ENCODE data around the gene CACNA1A.

CACNA1A gene

DNA sequence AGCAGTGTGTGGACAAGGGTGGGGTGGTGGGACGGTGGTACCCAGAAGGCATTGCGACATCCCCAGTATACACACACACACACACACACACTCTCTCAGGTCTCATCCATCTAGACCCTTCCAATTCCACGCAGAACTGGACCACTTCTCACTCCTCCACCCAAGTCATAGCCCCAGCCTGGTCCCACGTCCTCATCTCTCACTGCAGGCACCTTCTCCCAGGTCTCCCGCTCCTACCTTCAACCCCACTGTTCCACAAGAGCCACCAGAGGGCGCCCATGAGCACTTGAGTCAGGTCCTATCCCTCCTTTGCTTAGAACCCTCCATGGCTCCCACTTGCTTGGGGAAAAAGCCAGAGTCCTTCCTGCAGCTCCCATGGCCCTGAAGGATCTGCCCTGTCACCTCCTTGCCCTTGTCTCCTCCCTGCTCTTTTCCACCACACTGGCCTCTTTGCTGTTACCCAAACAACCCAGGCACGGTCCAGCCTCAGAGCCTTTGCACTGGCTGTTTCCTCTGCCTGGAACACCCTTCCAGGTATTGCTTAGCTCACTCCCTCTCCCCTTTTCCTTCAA is 293.4 kb downstream of the CACNA1A start:
- POLR2A ChIA-PET, result no interaction called here
- CTCF ChIA-PET, result interaction anchor here (1.1 to 1.4 kb wide), 2 partner anchors 11 to 56 kb away, joined by 3 to 8 read pairs; no protein-coding TSS in a partner anchor
- DNase-seq (ENCODE audit: extremely low spot score), result peak; percentile 75
- TF ChIP-seq ELF4 (IDR thresholded peaks at IDR 0.05), result no peak
- no peak for TF ChIP-seq L3MBTL2 (conservative IDR thresholded peaks at IDR 0.05)
- no peak for TF ChIP-seq CTBP1 (IDR thresholded peaks at IDR 0.05; ENCODE audit: borderline replicate concordance)
- no peak for TF ChIP-seq HDGF (IDR thresholded peaks at IDR 0.05; ENCODE audit: borderline replicate concordance)
- no peak for TF ChIP-seq SP1 (IDR thresholded peaks at IDR 0.05)
- TF ChIP-seq ARNT (IDR thresholded peaks at IDR 0.05), result no peak
- TF ChIP-seq FOXK2 (IDR thresholded peaks at IDR 0.05), result no peak
- TF ChIP-seq BHLHE40 (IDR thresholded peaks at IDR 0.05; ENCODE audit: borderline replicate concordance), result no peak
- TF ChIP-seq FOXA1 (IDR thresholded peaks at IDR 0.05), result no peak
- no peak for TF ChIP-seq TARDBP (IDR thresholded peaks at IDR 0.05)
- TF ChIP-seq LEF1 (IDR thresholded peaks at IDR 0.05; ENCODE audit: borderline replicate concordance), result no peak
- no peak for TF ChIP-seq SUZ12 (IDR thresholded peaks at IDR 0.05)
- TF ChIP-seq, protein P1, sequence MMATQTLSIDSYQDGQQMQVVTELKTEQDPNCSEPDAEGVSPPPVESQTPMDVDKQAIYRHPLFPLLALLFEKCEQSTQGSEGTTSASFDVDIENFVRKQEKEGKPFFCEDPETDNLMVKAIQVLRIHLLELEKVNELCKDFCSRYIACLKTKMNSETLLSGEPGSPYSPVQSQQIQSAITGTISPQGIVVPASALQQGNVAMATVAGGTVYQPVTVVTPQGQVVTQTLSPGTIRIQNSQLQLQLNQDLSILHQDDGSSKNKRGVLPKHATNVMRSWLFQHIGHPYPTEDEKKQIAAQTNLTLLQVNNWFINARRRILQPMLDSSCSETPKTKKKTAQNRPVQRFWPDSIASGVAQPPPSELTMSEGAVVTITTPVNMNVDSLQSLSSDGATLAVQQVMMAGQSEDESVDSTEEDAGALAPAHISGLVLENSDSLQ (IDR thresholded peaks at IDR 0.05), result no peak
- no peak for TF ChIP-seq ZNF384 (IDR thresholded peaks at IDR 0.05)
- no peak for TF ChIP-seq FOXM1 (IDR thresholded peaks at IDR 0.05; ENCODE audit: borderline replicate concordance)
- no peak for TF ChIP-seq NFRKB (IDR thresholded peaks at IDR 0.05)

GRCh38 chr19:13211426-13212308 is 294.6 kb downstream of the CACNA1A start:
- DNase-seq (ENCODE audit: extremely low spot score), result no peak
- TF ChIP-seq ARNT (IDR thresholded peaks at IDR 0.05) (no peak), FOXM1 (IDR thresholded peaks at IDR 0.05; ENCODE audit: borderline replicate concordance) (no peak), SP1 (IDR thresholded peaks at IDR 0.05) (no peak), CTBP1 (IDR thresholded peaks at IDR 0.05; ENCODE audit: borderline replicate concordance) (no peak), SUZ12 (IDR thresholded peaks at IDR 0.05) (no peak), NFRKB (IDR thresholded peaks at IDR 0.05) (no peak), L3MBTL2 (conservative IDR thresholded peaks at IDR 0.05) (no peak), BHLHE40 (IDR thresholded peaks at IDR 0.05; ENCODE audit: borderline replicate concordance) (no peak), TARDBP (IDR thresholded peaks at IDR 0.05) (no peak)
- TF ChIP-seq, protein P1 (IDR thresholded peaks at IDR 0.05), result no peak
- ChIA-PET POLR2A (no interaction called here), CTCF (interaction anchor here (1.3 kb wide), 1 partner anchor 17 kb away, joined by 4 read pairs; no protein-coding TSS in a partner anchor)

DNA sequence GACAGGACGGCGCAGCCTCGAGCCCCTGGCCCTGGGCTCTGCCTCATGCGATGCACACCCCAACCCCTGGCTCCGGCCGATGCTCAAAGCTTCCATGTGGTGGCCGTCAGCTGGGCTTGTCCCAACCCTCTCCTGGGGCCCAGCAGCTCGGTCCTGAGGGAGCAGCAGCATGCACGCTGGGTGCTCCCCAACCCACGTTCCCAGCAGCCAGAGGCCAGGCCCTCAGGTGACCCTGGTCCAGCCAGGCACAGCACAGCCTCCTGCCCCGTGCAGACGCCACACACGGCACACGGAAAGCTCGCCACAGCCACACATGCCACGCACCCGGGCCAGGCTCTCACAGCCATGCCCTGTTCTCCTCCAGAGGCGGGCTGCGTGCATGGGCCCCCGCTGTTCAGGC is 295.3 kb downstream of the CACNA1A start:
- ChIA-PET CTCF (interaction anchor here (1.3 kb wide), 1 partner anchor 16 kb away, joined by 4 read pairs; no protein-coding TSS in a partner anchor), POLR2A (no interaction called here)
- TF ChIP-seq FOXK2 (IDR thresholded peaks at IDR 0.05), result no peak
- TF ChIP-seq CTBP1 (IDR thresholded peaks at IDR 0.05; ENCODE audit: borderline replicate concordance), result no peak
- no peak for TF ChIP-seq HDGF (IDR thresholded peaks at IDR 0.05; ENCODE audit: borderline replicate concordance)
- TF ChIP-seq TARDBP (IDR thresholded peaks at IDR 0.05), result no peak
- TF ChIP-seq L3MBTL2 (conservative IDR thresholded peaks at IDR 0.05), result no peak
- TF ChIP-seq ZNF384 (IDR thresholded peaks at IDR 0.05), result no peak
- TF ChIP-seq, protein P1 (IDR thresholded peaks at IDR 0.05), result no peak
- TF ChIP-seq SUZ12 (IDR thresholded peaks at IDR 0.05), result no peak
- no peak for TF ChIP-seq ARNT (IDR thresholded peaks at IDR 0.05)
- TF ChIP-seq ELF4 (IDR thresholded peaks at IDR 0.05), result no peak
- TF ChIP-seq BHLHE40 (IDR thresholded peaks at IDR 0.05; ENCODE audit: borderline replicate concordance), result no peak
- DNase-seq (ENCODE audit: extremely low spot score), result no peak

DNA sequence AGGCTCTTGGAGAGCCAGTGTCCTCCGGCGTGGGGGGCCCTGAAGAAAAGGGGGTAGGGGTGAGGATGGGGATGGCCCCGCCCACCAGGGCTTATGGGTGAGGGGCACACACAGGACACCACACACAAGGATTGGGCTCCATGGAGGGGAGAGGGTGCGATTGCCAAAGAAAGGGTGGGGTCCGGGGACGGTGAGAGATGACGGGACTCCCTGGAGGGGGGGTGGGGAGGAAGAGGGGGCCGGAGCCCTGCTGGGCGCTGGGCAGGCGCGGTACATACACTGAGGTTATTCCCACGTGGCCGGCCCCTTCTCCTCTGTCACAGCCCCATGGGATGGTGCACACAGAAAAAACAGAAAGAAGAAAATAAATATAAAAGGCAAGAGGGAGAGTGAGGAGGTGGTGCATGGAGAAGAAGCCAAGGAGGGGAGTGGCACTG is 295.9 kb downstream of the CACNA1A start:
- no peak for DNase-seq (ENCODE audit: extremely low spot score)
- TF ChIP-seq ELF4 (IDR thresholded peaks at IDR 0.05) (no peak), SUZ12 (IDR thresholded peaks at IDR 0.05) (no peak), HDGF (IDR thresholded peaks at IDR 0.05; ENCODE audit: borderline replicate concordance) (no peak), L3MBTL2 (conservative IDR thresholded peaks at IDR 0.05) (no peak), NFRKB (IDR thresholded peaks at IDR 0.05) (no peak), SP1 (IDR thresholded peaks at IDR 0.05) (no peak), TARDBP (IDR thresholded peaks at IDR 0.05) (no peak), FOXM1 (IDR thresholded peaks at IDR 0.05; ENCODE audit: borderline replicate concordance) (no peak), ZNF384 (IDR thresholded peaks at IDR 0.05) (no peak)
- CTCF ChIA-PET, result interaction anchor here (1.3 kb wide), 1 partner anchor 15 kb away, joined by 4 read pairs; no protein-coding TSS in a partner anchor
- POLR2A ChIA-PET, result interaction anchor here (1.2 kb wide), 1 partner anchor 28 kb away, joined by 3 read pairs; no protein-coding TSS in a partner anchor

DNA sequence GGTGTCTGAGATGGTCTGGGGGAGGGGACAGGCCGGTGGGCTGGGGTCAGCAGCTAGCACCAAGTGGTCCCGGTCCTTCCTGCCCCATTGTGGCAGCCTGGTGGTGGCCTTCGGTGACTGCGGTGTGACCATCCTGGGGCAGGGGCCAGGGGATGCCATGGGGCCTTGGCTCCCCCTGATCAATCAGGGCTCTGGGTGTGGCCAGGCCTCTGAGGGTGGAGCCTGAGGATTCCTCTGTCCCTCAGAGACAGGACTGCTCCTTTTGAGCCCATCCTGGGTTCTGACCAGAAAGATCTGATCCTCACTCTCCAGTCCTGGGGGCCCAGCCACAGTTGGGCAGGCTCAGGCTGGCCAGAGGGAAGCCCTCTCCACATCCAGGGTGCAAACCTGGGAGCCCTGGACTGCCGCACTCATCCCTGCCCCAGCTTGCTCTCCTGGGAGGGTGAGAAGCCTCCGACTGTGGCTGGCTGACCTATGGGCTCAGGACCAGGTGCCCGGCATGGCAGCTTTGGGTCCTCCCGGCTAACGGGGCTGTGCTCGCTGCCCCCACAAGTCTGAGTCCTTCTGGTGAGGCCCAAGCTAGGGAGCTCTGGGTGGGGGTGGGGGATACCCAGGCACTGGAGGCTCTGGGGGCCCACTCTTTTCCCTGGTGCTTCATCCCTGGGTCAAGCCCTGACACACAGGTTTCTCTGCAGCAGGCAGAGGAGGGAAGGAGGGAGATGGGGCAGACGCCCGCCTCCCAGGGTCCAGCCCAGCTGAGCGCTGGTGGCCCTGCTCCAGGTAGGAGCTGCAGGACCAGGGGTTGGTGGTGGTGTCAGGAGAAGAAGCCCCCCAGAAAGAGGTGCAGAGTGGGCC is 296.6 kb downstream of the CACNA1A start:
- POLR2A ChIA-PET, result interaction anchor here (1.2 to 1.3 kb wide), 2 partner anchors 29 to 57 kb away, joined by 3 read pairs; no protein-coding TSS in a partner anchor
- CTCF ChIA-PET, result no interaction called here
- no peak for TF ChIP-seq FOXM1 (IDR thresholded peaks at IDR 0.05; ENCODE audit: borderline replicate concordance)
- TF ChIP-seq ZNF384 (IDR thresholded peaks at IDR 0.05), result no peak
- TF ChIP-seq BHLHE40 (IDR thresholded peaks at IDR 0.05; ENCODE audit: borderline replicate concordance), result no peak
- no peak for TF ChIP-seq FOXK2 (IDR thresholded peaks at IDR 0.05)
- no peak for TF ChIP-seq L3MBTL2 (conservative IDR thresholded peaks at IDR 0.05)
- TF ChIP-seq LEF1 (IDR thresholded peaks at IDR 0.05; ENCODE audit: borderline replicate concordance), result no peak
- no peak for TF ChIP-seq ARNT (IDR thresholded peaks at IDR 0.05)
- TF ChIP-seq FOXA1 (IDR thresholded peaks at IDR 0.05), result no peak
- DNase-seq (ENCODE audit: extremely low spot score), result no peak
